Activated T-cell treated with anti-CD3 and anti-CD28 coated beads, Interleukin-2, amount 50 U/mL, for 48 hours (primary cell): Measurements from ENCODE around the gene TRPV6.
A peak's percentile ranks its signal among the peaks of the same experiment; 100 is the strongest.

Experiments used
- DNase-seq, 2 experiments: peaks; one replicate each; pipeline ENCODE4 v3.0.0-alpha.2; 2020

TRPV6 gene

DNA sequence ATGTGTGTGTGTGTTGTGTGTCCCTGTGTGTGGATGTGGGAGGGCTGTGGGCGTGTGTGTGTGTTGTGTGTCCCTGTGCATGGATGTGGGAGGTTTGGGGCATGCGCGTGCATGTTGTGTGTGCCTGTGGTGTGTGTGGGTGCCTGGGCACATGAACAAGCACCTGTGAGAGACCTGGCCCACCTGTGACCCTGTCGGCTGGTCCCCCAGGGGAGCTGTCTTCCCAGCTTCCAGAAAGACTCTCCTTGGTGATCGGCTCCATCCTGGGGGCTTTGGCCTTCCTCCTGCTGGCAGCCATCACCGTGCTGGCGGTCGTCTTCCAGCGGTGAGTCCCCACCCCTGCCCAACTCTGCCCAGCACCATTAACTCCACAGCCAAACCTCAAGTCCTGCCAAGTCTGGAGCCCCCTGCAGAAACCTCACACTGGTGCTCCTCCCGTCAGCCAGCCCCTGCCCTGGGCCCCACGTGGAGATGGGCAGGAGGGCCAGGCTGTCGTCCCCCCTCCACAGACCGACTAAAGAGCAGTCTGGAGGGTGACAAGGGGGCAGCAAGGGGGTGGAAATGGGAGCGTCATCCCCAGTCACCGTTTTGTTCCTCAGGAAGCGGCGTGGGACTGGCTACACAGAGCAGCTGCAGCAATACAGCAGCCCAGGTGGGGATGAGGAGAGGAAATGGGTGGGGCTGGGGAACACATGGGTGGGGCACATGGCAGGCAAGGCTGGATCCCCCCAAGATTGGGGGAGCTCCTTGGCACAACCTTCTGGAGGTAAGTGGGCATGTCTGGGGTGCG lies 18.0 kb downstream of the TRPV6 start:
- peak in 1 of 2 experiments; percentile 11 for DNase-seq

DNA sequence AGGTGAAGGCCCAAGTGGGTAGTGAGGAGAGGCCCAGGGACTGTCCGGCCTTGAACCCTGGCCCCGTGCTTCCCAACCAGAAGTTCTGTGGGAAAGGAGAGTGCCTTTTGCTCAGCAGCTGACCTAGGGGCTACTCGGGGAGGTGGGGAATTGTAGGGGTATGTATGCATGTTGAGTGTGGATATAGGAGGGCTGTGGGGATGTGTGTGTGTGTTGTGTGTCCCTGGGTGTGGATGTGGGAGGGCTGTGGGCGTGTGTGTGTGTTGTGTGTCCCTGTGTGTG lies 18.5 kb downstream of the TRPV6 start:
- DNase-seq, result no peak

DNA sequence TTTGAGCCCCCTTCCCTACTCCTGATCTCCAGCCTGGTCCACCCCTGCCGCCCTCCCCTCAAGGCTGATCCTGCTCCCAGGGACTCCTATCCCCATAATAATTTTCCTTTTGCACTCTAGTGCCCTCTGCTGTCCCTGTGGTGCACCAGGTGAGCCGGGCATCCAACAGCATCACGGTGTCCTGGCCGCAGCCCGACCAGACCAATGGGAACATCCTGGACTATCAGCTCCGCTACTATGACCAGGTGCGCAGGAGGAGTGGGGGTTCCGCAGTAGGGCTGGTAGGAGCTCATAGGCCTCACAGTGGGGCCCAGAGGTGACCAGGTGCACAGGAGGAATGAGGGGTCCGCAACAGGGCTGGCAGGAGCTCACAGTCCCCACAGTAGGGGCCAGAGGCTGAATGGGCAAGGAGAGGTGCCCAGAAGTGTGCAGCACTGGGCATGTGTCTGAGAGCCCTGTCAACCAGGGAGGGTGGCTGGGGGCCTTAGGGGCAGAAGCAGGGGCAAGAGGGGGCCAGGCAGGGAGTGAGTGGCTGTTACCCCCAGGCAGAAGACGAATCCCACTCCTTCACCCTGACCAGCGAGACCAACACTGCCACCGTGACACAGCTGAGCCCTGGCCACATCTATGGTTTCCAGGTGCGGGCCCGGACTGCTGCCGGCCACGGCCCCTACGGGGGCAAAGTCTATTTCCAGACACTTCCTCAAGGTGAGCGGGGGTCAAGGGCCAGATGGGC lies 19.0 kb downstream of the TRPV6 start:
- DNase-seq, result peak in 1 of 2 experiments; percentile 43

DNA sequence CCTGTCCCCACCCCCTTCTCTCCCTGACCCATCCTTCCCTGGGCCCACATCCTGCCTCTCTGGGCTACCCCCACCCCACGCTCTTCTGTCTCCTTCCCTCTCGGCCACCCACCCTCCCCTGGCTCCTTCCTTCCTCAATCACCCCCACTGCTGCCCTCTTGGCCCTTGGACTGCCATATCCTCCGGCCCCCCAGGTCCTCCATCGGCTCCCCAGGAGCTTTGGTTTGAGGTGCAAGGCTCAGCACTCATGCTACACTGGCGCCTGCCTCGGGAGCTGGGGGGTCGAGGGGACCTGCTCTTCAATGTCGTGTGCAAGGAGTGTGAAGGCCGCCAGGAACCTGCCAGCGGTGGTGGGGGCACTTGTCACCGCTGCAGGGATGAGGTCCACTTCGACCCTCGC lies 19.8 kb downstream of the TRPV6 start:
- no peak for DNase-seq

DNA sequence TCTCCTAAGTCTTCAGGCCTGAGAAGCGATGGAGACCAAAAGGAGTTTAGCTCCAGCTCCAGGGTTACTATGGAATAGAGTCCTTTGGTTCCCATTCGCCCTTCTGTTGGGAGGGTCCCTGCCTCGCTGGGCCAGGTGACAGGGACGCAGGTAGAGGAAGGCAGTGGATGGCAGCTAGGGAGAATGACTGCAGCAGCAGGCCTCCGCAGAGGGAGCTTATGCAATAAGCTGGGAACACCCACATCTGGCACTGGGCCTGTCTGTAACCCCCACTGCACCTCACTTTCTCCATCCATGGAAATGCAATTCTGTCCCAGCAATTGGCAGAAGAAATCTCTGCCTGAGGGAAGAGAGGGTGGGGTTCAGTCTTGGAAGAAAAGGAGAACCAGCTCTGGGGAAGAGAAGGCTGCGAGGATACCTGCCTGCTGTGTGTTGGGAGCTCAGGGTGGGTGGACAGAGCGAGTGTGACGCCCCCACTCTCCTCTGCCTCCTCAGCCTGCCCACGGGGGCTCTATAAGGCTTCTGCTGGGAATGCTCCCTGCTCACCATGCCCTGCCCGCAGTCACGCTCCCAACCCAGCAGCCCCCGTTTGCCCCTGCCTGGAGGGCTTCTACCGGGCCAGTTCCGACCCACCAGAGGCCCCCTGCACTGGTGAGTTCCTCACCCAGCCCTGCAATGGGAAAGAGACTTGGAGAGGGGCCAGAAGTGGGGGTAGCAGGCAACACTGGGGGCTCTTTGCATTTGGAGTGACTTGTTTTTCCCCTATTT lies 20.4 kb downstream of the TRPV6 start:
- DNase-seq, result no peak

DNA sequence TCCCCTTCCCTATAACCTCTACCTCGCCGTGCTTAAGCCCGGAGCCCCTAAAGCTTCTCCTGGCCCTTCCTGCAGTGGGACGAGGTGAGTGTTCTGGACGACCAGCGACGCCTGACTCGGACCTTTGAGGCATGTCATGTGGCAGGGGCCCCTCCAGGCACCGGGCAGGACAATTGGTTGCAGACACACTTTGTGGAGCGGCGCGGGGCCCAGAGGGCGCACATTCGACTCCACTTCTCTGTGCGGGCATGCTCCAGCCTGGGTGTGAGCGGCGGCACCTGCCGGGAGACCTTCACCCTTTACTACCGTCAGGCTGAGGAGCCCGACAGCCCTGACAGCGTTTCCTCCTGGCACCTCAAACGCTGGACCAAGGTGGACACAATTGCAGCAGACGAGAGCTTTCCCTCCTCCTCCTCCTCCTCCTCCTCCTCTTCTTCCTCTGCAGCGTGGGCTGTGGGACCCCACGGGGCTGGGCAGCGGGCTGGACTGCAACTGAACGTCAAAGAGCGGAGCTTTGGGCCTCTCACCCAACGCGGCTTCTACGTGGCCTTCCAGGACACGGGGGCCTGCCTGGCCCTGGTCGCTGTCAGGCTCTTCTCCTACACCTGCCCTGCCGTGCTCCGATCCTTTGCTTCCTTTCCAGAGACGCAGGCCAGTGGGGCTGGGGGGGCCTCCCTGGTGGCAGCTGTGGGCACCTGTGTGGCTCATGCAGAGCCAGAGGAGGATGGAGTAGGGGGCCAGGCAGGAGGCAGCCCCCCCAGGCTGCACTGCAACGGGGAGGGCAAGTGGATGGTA lies 21.5 kb downstream of the TRPV6 start:
- no peak for DNase-seq

DNA sequence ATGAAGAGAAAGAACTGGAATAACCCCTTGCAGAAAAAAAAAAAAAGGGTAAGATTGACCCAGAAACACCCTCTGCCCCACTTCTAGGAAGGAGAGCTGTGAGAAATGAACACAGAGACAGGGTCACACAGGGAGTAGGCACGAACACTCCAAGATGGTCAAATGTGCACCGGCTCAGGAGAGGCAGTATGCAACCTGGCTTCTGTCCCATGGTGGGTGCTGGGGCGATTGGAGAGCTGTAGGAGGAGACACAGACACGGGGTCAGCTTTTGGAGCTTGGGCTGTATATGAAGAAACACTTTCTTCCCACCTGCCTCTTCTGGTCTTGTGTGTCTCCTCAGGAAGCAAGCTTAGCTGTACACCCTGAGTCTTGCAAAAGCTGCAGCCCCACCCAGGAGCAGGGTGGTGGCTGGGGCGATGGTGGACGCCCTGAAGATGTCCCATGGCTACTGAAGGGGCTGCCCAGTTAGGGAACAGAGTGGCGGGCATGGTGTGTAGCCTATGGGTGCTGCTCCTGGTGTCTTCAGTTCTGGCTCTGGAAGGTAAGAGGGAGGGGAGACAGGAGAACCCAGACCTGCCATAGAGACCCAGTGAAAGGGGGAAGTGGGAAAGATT lies 22.7 kb downstream of the TRPV6 start:
- DNase-seq, result no peak

DNA sequence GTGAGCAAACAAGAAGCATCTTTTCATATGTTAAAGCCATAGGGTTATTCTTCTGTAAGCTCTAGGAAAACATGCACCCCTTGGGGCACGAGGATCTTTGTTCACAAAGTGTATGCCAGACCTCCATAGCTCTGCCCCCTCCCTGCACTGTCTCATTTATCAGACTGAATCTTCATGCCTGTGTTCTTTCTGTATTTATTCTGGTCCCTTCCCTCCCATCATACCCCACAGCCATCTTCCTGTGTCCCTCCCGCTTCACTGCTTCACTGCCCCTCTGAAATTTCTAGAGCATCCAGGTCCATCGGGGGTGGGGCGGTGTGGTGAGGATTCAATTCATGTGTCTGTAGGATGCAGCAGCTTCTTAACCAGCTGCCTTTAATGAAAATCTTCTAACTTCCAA lies 23.2 kb downstream of the TRPV6 start:
- no peak for DNase-seq

DNA sequence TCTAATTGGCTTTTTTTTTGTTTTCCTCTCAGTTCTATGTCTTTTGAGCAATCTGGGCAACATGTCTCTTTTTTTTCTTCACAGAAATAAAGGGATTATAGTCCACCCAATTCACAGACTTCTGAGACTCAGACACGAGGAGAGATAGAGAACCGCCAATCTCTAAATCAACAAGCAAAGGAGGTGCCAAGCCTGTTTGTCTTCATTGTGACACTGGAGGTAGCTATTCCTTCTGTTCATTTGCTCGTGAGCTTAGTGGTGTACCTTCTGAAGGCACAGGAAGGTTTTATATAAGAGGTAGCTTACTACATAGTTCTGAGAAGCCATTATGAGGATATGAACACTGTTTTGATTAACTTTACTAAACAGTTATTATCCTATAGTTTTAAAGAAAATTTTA lies 24.6 kb downstream of the TRPV6 start:
- DNase-seq, result no peak

DNA sequence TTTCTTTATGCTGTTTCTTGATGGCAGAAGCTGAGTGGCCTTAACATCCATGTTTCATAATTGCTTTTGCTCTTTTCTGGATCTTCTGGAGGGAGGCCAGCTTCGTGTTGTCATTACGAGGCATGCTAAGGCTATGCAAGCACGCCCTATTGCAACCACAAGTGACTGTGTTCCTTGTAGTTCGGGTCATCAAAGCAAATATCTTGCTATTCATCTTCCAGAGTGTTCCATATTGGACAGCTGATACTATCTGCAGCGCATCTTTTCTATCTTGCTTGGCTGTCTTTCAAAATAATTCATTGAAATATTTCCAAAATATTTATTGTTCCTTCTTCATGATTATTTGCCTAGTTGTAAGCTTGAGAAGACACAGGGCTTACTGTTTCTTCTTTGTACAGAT lies 25.7 kb downstream of the TRPV6 start:
- DNase-seq, result no peak

DNA sequence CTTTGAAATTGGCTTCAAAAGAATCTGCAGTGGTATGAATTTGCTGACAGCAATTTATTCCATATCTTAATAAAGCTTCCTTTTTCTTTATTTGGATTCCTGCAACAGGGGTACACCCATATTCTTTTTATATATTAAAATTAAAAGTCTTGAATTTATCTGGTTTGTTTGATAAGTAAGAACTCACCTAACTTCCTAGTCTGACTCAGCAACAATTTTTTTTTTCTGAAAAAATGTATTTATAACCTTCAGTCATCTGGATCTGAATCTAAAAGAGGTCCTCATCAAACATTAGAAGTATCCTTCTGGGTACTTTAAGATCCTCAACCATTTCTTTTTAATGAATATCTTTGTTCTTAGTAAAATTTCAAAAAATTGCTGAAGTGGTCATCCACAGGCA lies 26.1 kb downstream of the TRPV6 start:
- DNase-seq, result no peak

DNA sequence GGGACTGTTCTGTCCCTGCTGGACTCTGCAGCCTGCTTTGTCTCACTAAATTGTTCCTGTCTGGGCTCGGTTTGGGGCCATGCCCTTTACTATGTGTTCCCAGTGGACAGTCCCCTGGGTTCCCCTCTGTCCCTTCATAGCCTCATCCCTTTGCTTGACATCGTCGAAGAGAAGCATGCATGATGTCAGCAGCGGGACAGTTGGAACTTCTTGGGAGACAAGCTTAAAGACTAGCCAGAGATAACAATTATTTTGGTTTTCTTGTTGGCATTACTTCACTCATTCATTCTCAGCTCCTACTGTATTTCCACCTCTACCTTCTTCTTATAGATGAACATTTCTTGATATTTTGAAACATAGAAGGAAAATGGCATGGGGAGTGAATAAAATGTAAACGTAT lies 27.9 kb downstream of the TRPV6 start:
- no peak for DNase-seq

DNA sequence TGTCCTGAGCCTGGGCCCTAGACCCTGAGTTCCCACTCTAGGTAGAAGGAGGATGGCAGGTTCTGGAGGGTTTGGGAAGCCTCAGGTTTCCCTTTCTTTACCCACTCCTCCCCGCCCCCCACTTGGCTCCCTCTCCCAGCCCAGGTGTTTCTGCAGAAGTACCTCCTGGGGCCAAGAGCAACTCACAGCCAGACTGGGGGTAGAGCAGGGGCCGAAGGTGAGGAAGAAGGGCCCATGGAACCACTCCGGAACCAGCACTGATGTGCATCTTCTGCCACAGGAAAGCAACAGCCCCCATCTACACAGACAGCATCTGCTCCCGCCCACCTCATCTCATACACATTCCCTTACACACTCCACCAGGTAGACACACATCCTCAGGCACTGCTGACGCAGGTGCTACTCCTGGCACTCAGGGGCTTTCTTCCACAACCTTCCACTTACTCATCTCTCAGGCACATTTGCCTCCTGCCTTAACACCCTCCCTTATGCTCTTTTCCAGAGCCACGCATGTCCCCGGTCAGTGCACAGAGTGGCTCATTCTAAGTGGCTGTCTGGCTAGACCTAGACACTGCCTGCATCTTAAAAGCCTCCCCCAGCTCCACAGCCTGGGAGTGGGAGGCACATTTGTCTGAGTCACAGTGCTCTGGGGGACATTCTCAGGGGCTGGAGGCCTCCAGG lies 28.8 kb downstream of the TRPV6 start:
- no peak for DNase-seq

DNA sequence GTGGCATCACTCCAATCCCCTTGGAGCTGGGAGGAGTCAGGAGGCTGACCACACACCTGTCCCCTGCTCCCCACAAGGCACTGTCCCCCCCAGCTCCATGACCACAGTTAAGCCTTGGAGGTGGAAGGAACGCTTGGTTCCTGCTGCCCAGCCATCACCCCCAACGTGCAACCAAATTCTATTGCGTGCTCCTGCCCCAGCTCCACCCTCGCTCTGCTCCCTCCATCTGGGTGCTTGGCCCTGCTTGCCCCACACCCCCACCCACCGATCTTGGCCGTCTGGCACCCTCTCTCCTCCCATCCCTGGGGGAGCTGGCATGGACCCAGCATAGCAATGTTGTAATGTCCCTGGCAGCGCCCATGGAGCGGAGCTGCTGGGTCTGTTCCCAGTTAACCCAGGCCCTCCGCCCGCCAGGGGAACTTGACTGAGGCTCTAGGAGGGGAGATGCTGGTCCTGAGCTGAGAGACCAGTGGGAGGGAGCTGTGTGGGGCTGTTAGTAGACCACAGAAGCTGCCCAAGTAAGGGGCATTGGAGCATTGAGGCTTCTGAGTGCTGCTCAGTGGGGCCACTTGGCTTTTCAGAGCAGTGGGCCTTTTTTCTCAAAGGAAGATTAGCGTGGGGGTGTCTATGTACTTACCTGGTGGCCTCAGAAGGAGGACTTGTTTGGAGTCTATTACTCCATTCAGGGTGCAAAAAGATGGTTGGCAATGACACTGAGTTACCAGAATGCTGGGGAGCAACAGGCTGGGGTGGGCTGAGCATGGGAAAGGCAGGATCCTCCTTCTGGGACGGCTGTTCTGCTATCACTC lies 29.6 kb downstream of the TRPV6 start:
- no peak for DNase-seq

DNA sequence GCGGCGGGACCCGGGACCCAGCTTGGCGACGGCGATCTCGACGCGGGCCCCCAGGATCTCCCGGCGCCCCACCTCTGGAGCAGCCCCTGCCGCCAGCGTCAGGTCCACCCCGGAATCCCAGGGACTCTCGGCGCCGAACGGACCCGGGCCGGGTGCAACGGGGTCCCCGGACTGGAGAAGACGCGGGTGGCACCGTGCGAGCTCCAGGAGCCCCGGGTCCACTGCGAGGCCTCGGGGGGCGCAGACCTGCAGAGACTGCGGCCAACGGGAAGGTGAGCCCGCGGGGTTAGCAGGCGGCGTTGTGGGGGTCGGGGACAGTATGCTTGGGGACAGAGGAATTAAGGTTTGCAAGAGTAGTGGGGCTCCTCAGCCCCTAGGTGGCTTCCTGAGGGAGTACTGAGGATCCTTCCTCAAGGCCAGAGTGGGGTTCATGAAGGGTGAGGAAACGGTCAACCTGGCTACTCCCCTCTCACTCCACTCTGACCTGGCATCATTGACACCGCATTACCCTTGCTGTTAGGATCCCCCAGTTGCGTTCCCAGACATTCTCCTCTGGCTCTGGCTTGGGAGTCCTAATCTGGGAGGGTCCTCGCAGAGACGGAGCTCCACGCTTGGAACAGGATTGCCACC lies 30.3 kb downstream of the TRPV6 start:
- DNase-seq, result no peak

DNA sequence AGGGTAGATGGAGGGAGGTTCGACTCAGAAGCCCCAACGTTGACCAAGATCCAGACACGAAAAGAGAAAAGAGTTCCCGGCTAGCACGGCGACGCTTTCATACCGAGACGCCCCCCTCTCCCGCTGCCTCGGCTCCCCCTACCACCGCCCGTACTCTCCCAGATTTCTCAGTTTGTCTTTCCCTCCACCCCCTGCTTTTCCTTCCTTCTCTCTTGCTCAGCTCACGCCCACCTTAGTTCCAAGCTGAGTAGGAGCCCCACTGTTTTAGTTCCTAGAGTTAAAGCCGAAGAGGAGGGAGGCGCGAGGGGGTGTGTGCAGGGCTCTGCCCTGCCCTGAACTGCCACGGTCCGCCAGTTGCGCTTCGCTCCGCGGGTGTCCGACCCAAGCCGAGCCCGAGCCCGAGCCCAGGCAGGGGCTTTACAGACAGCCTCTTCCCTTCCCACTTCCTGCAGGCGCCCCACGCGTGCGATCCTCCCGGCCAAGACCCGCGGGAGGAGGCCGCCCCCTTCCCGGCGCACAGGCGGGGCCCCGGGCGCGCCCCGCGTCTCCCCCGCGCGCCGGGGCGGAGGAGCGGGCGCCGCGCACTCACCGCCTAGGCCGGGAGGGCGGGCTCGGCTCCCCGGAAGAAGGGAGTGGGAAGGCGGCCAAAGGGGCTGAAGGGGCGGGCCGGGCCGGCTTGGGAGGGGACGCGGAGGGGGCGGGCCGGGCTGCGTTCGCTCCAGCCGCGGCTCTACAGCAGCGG lies 31.0 kb downstream of the TRPV6 start, which contains the start of gene EPHB6:
TSS of gene EPHB6 (plus strand) at position 705 of the 742 bp plus-strand sequence. CDS start 8,152 bp downstream, outside the sequence.
- peak; percentile 69 to 75 for DNase-seq

DNA sequence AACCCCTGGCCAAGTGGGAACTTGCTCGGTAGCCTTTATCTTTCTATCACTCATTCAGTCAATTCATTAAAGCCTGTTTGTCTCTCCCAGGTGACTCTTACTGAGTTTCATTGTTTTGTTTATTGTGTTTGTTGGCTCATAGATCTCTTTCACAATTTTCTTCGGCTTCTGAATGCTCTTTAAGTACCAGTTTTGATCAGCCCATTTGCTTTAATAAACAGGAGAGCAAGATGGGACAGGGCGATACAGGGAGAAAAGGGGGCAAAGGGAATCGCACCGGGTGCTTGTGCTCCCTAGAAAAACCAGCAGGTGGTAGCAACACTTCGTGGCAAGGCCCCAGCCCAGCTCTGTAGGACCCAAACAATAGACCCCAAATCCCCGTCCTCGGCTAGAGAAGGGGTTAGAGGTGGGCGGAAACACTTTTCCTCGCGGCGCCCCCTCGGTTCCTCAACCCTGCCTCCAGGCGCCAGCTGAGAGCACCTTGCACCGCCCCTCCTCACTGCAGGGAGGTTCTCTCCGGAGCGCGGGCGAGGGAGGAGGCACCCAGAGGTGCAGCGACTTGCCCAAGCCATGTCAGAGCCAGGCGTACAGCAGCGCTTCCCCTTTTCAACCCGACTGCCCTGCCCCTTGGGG lies 31.7 kb downstream of the TRPV6 start:
- DNase-seq, result peak; percentile 80 to 84

DNA sequence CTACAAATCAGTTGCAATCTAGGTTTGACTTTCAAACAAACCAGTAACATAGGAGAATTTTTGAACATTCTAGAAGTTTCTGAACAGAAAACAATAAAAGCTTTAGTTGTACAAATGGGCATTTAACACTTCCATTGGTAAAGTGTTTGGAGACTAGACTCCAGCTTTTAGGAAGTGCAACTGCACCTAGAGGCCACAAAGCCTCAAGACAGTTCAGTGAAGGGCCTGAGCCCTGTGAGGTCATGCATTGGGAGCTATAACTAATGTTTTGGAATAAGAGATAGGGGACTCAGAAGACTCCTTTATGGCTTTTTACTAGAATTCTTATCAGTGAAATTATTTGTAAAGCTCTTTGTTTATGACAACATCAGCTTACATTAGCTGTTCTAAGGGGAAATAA lies 33.6 kb downstream of the TRPV6 start:
- no peak for DNase-seq

DNA sequence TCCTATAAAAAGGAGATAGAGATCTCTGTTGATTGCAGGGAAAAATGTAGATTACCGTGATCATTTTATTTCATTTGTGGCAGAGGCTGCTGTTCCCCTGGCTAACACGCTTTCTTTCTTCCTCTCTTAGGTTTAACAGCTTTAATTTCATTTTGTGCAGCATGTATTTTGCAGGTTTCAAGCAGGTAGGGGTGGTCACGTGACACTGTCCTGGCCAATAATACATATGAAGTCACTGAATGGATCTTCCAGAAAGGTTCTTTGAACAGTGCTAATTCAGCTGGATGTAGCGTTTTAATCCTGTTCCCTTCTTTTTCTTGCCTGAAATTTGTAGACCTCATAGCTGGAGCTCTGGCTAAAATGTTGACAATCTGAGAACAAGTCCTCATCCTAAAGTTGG lies 34.3 kb downstream of the TRPV6 start:
- no peak for DNase-seq
